Measurements from ENCODE around the gene CCDC40. TPM values are rescaled to one million over a fixed set of nuclear protein-coding genes. Genes with fewer than 3 reads are reported as not detected.

Gene CCDC40
- total and polyA plus RNA-seq, 2 of the 13 experiments (the other 11 are each of a cell fraction or from before 2014, with no cell fraction given), result 4.1 to 5.5 TPM

- no peak for TF ChIP-seq ZNF549 (CRISPR knock-in tag; IDR thresholded peaks at IDR 0.05)
- TF ChIP-seq PAXIP1 (CRISPR knock-in tag; conservative IDR thresholded peaks at IDR 0.05), result peak; percentile 46; the same call in 1 of the 2 replicates
Observed at GRCh38 chr17:80002690-80003490, 33.6 kb upstream of the CCDC40 start (continued).

- in situ Hi-C loops (cut with HindIII; ENCODE audit: extremely low pct_ligation_motif_present, low pct_unique_long_range_greater_than_20kb) (no loop called here), intact Hi-C loops (cut with micrococcal nuclease; ENCODE audit: unreplicated experiment) (no loop called here)
- no TSS peak for BruUV-seq (replicated peaks)
- Histone ChIP-seq H3K4me1 (ENCODE audit: insufficient read depth, low read length) (peaks cover 44% of the 10 kb centered on the region), H3K79me2 (ENCODE audit: insufficient read depth, low read length) (no peaks in the 10 kb centered on the region), H4K20me1 (ENCODE audit: insufficient read depth, low read length) (no peaks in the 10 kb centered on the region), H3K9me3 (ENCODE audit: low read length) (no peaks in the 10 kb centered on the region), H3K36me3 (replicated peaks in 1 of 2; ENCODE audit: control insufficient read depth in 1 of 2, insufficient read depth in 2 of 2, low read length in 2 of 2) (no peaks in the 10 kb centered on the region; a peak in 1 of 5 replicates), H3K27ac (ENCODE audit: extremely low read length, insufficient read depth, low read length) (no peak overlapping the region), H3K4me2 (ENCODE audit: low read depth, low read length) (no peak overlapping the region), H3K27me3 (ENCODE audit: control insufficient read depth in 1 of 2, insufficient read depth in 2 of 2, low read length in 2 of 2) (no peaks in the 10 kb centered on the region), H3K4me3 (replicated peaks in 1 of 3; ENCODE audit: insufficient read depth in 1 of 3, low read depth in 2 of 3, low read length in 3 of 3) (no peak overlapping the region), H2AFZ (ENCODE audit: low read length) (no peak overlapping the region), H3K9ac (ENCODE audit: insufficient read depth, low read depth, low read length) (no peak overlapping the region)
- ChIA-PET CTCF (ENCODE audit: low intra/inter-chr PET ratio, low total read pairs) (no interaction called here), POLR2A (interaction anchor here (8.5 kb wide), 1 partner anchor 11 kb away, joined by 111 read pairs; no protein-coding TSS in a partner anchor)
- FAIRE-seq (no peak), DNase-seq (ENCODE audit: low spot score) (no peak), ATAC-seq (no peak)
- 97% methylated on average over 15 of the region's 15 CpGs for WGBS (ENCODE audit: low lambda C conversion rate)
- no peak for TF ChIP-seq ZSCAN31 (CRISPR knock-in tag; IDR thresholded peaks at IDR 0.05; ENCODE audit: low read depth)
- no peak for TF ChIP-seq ETV5 (CRISPR knock-in tag; IDR thresholded peaks at IDR 0.05; ENCODE audit: borderline replicate concordance)
- no peak for TF ChIP-seq NR1H2 (CRISPR knock-in tag; IDR thresholded peaks at IDR 0.05; ENCODE audit: borderline replicate concordance, low read depth)
- no peak for TF ChIP-seq MZF1 (CRISPR knock-in tag; IDR thresholded peaks at IDR 0.05; ENCODE audit: borderline replicate concordance)
- TF ChIP-seq ZNF550 (CRISPR knock-in tag; IDR thresholded peaks at IDR 0.05; ENCODE audit: borderline replicate concordance), result no peak
- no peak for TF ChIP-seq ELF4 (CRISPR knock-in tag; IDR thresholded peaks at IDR 0.05; ENCODE audit: borderline replicate concordance)
- TF ChIP-seq SETDB1 (CRISPR knock-in tag; IDR thresholded peaks at IDR 0.05; ENCODE audit: borderline replicate concordance), result no peak
- TF ChIP-seq GTF3A (CRISPR knock-in tag; conservative IDR thresholded peaks at IDR 0.05), result no peak
- no peak for TF ChIP-seq ZNF570 (CRISPR knock-in tag; IDR thresholded peaks at IDR 0.05; ENCODE audit: borderline replicate concordance)
- no peak for TF ChIP-seq ZNF136 (CRISPR knock-in tag; IDR thresholded peaks at IDR 0.05; ENCODE audit: low read depth)
- no peak for TF ChIP-seq TRIM22 (IDR thresholded peaks at IDR 0.05)
- TF ChIP-seq ZNF720 (CRISPR knock-in tag; IDR thresholded peaks at IDR 0.05), result no peak
- TF ChIP-seq ZEB1 (IDR thresholded peaks at IDR 0.05; ENCODE audit: insufficient replicate concordance, low read depth), result no peak
- no peak for TF ChIP-seq DMAP1 (CRISPR knock-in tag; IDR thresholded peaks at IDR 0.05)
Observed at GRCh38 chr17:80003969-80004368, 32.5 kb upstream of the CCDC40 start.
